HepG2 (cell line): ENCODE measurements around the gene TBC1D1. TPM values are rescaled to one million over a fixed set of nuclear protein-coding genes. Genes with fewer than 3 reads are reported as not detected.
A peak's percentile ranks its signal among the peaks of the same experiment; 100 is the strongest.

Experiments used
- ATRX ChIP-seq: sonication (generic); formaldehyde crosslinking; IDR thresholded peaks from 2 replicates; pipeline ENCODE4 v1.4.0; 2020; ENCODE audit warnings: missing genetic modification reagents, borderline replicate concordance
- DNMT1 ChIP-seq: sonication (generic); formaldehyde crosslinking; IDR thresholded peaks from 2 replicates; pipeline ENCODE4 v1.5.1; 2020; ENCODE audit warnings: mild to moderate bottlenecking, missing genetic modification reagents
- GATAD2A ChIP-seq: IDR thresholded peaks from 2 replicates; pipeline ENCODE4 v1.6.1; 2016
- JDP2 ChIP-seq: sonication (generic); formaldehyde crosslinking; IDR thresholded peaks from 2 replicates; pipeline ENCODE4 v1.8.1; 2022; ENCODE audit warnings: missing genetic modification reagents, borderline replicate concordance
- MED13 ChIP-seq: sonication (generic); formaldehyde crosslinking; IDR thresholded peaks from 2 replicates; pipeline ENCODE4 v1.5.0; 2020; ENCODE audit warnings: missing genetic modification reagents
- NR2F6 ChIP-seq, 2 experiments: IDR thresholded peaks; 2 replicates each; pipeline ENCODE4 v1.6.1; 2016; ENCODE audit warnings: antibody characterized with exemption in 1 of 2, mild to moderate bottlenecking in 1 of 2
- YEATS4 ChIP-seq: sonication (generic); formaldehyde crosslinking; IDR thresholded peaks from 2 replicates; pipeline ENCODE4 v1.4.0; 2020; ENCODE audit warnings: missing genetic modification reagents, borderline replicate concordance
- ZNF143 ChIP-seq: sonication (generic); formaldehyde crosslinking; IDR thresholded peaks from 2 replicates; pipeline ENCODE4 v1.4.0; 2020; ENCODE audit warnings: missing genetic modification reagents
- ZNF451 ChIP-seq: sonication (generic); formaldehyde crosslinking; IDR thresholded peaks from 2 replicates; pipeline ENCODE4 v1.5.0; 2020; ENCODE audit warnings: mild to moderate bottlenecking, missing genetic modification reagents
- ZNF614 ChIP-seq: IDR thresholded peaks from 2 replicates; pipeline ENCODE4 v1.6.1; 2018; ENCODE audit warnings: missing biosample characterization, missing genetic modification reagents, inconsistent platforms, borderline replicate concordance
- ZNF772 ChIP-seq: sonication (generic); formaldehyde crosslinking; IDR thresholded peaks from 2 replicates; pipeline ENCODE4 v1.5.0; 2020; ENCODE audit warnings: mild to moderate bottlenecking, missing genetic modification reagents
- polyA plus RNA-seq, 8 experiments: library from polyadenylated mRNA; depleted of rRNA in 3 of 8; stranded (reverse) in 7 of 8; unstranded in 1 of 8; fragments of >200 nt; fragmentation: Illumina TruSeq in 4 of 8; extraction: Trizol in 4 of 8; gene quantifications; 2 replicates each; pipeline versions ENCODE4 v1.2.1 to v1.2.3, GENCODE V29; 2011 to 2016; ENCODE audit warnings: low read depth in 4 of 8, missing spikeins in 1 of 8, mixed read lengths in 1 of 8; ENCODE audit not compliant: insufficient read depth in 1 of 8
- total RNA-seq, 5 experiments: library from RNA; depleted of rRNA; stranded (reverse); fragments of >200 nt; fragmentation: Illumina TruSeq; extraction: Trizol; gene quantifications; 2 replicates each; pipeline ENCODE4 v1.2.3, GENCODE V29; 2016; ENCODE audit warnings: low read depth in 1 of 5
- TF ChIP-seq, protein P1 (sequence below): sonication (generic); formaldehyde crosslinking; IDR thresholded peaks from 2 replicates; pipeline ENCODE4 v1.5.1; 2020; ENCODE audit warnings: mild to moderate bottlenecking, missing genetic modification reagents, moderate library complexity
- TF ChIP-seq, protein P2 (sequence below): sonication (generic); formaldehyde crosslinking; IDR thresholded peaks from 2 replicates; pipeline ENCODE4 v1.4.0; 2020; ENCODE audit warnings: mild to moderate bottlenecking, missing genetic modification reagents, borderline replicate concordance
- TF ChIP-seq, protein P3 (sequence below): sonication (generic); formaldehyde crosslinking; IDR thresholded peaks from 2 replicates; pipeline ENCODE4 v1.5.1; 2020; ENCODE audit warnings: missing genetic modification reagents, mild to moderate bottlenecking, borderline replicate concordance
- TF ChIP-seq, protein P4 (sequence below): IDR thresholded peaks from 2 replicates; pipeline ENCODE4 v1.6.1; 2016; ENCODE audit warnings: control low read depth
- TF ChIP-seq, protein P5 (sequence below): IDR thresholded peaks from 2 replicates; pipeline ENCODE4 v1.6.1; 2016

The TBC1D1 gene
- total and polyA plus RNA-seq, 2 of the 13 experiments (the other 11 are each of a cell fraction or from before 2014, with no cell fraction given) = 37.3 to 62.8 TPM

DNA sequence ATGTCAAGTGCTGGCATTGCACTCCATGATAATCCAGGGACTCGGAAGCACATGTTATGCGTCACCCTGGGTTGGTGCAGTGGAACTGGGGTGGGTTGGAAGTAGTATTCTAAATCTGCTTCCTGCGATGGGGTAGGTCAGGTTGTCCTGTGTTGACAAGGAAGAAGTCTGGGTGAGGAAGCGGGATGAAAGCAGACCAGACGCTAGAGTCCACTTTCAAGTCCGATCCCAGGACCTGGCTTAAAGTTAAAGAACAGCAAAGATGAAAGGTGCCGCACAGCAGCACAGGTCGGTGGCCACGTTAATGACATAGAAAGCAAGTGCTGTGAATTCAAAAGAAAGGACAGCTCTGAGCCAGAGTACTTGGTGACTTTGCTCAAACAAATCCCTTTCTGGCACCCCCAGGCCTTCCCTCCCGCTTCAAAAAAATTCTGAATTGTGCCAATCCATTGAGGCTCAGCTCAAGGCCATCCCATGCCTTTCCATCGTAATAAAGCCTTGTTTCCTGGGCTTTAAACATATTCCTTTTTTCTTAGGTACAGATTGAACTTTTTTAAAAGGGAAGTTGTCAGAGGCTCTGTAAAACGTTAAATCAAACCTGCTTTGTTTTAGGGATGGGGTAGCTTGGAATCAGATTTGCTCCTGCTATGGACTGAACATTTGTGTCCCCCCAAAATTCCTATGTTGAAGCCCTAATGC, 187.1 kb downstream of the TBC1D1 start (continued):
- TF ChIP-seq ZNF614 (CRISPR knock-in tag) (no peak), ZNF451 (CRISPR knock-in tag) (no peak), JDP2 (CRISPR knock-in tag) (no peak), DNMT1 (no peak), ZNF143 (no peak), YEATS4 (CRISPR knock-in tag) (peak; percentile 35; the same call in 1 of the 2 replicates), GATAD2A (peak; percentile 81), ATRX (CRISPR knock-in tag) (no peak), NR2F6 (IDR thresholded peaks at IDR 0.05) (peak; percentile 84), NR2F6 (CRISPR knock-in tag; IDR thresholded peaks at IDR 0.05) (peak; percentile 83), MED13 (CRISPR knock-in tag) (peak; percentile 92), ZNF772 (CRISPR knock-in tag) (peak; percentile 62)
- TF ChIP-seq, protein P1, sequence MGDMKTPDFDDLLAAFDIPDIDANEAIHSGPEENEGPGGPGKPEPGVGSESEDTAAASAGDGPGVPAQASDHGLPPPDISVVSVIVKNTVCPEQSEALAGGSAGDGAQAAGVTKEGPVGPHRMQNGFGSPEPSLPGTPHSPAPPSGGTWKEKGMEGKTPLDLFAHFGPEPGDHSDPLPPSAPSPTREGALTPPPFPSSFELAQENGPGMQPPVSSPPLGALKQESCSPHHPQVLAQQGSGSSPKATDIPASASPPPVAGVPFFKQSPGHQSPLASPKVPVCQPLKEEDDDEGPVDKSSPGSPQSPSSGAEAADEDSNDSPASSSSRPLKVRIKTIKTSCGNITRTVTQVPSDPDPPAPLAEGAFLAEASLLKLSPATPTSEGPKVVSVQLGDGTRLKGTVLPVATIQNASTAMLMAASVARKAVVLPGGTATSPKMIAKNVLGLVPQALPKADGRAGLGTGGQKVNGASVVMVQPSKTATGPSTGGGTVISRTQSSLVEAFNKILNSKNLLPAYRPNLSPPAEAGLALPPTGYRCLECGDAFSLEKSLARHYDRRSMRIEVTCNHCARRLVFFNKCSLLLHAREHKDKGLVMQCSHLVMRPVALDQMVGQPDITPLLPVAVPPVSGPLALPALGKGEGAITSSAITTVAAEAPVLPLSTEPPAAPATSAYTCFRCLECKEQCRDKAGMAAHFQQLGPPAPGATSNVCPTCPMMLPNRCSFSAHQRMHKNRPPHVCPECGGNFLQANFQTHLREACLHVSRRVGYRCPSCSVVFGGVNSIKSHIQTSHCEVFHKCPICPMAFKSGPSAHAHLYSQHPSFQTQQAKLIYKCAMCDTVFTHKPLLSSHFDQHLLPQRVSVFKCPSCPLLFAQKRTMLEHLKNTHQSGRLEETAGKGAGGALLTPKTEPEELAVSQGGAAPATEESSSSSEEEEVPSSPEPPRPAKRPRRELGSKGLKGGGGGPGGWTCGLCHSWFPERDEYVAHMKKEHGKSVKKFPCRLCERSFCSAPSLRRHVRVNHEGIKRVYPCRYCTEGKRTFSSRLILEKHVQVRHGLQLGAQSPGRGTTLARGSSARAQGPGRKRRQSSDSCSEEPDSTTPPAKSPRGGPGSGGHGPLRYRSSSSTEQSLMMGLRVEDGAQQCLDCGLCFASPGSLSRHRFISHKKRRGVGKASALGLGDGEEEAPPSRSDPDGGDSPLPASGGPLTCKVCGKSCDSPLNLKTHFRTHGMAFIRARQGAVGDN (CRISPR knock-in tag) = peak; percentile 57; the same call in 1 of the 2 replicates
- TF ChIP-seq, protein P2, sequence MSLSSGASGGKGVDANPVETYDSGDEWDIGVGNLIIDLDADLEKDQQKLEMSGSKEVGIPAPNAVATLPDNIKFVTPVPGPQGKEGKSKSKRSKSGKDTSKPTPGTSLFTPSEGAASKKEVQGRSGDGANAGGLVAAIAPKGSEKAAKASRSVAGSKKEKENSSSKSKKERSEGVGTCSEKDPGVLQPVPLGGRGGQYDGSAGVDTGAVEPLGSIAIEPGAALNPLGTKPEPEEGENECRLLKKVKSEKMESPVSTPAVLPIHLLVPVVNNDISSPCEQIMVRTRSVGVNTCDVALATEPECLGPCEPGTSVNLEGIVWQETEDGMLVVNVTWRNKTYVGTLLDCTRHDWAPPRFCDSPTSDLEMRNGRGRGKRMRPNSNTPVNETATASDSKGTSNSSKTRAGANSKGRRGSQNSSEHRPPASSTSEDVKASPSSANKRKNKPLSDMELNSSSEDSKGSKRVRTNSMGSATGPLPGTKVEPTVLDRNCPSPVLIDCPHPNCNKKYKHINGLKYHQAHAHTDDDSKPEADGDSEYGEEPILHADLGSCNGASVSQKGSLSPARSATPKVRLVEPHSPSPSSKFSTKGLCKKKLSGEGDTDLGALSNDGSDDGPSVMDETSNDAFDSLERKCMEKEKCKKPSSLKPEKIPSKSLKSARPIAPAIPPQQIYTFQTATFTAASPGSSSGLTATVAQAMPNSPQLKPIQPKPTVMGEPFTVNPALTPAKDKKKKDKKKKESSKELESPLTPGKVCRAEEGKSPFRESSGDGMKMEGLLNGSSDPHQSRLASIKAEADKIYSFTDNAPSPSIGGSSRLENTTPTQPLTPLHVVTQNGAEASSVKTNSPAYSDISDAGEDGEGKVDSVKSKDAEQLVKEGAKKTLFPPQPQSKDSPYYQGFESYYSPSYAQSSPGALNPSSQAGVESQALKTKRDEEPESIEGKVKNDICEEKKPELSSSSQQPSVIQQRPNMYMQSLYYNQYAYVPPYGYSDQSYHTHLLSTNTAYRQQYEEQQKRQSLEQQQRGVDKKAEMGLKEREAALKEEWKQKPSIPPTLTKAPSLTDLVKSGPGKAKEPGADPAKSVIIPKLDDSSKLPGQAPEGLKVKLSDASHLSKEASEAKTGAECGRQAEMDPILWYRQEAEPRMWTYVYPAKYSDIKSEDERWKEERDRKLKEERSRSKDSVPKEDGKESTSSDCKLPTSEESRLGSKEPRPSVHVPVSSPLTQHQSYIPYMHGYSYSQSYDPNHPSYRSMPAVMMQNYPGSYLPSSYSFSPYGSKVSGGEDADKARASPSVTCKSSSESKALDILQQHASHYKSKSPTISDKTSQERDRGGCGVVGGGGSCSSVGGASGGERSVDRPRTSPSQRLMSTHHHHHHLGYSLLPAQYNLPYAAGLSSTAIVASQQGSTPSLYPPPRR = peak; percentile 87; the same call in 1 of the 2 replicates
- TF ChIP-seq, protein P3, sequence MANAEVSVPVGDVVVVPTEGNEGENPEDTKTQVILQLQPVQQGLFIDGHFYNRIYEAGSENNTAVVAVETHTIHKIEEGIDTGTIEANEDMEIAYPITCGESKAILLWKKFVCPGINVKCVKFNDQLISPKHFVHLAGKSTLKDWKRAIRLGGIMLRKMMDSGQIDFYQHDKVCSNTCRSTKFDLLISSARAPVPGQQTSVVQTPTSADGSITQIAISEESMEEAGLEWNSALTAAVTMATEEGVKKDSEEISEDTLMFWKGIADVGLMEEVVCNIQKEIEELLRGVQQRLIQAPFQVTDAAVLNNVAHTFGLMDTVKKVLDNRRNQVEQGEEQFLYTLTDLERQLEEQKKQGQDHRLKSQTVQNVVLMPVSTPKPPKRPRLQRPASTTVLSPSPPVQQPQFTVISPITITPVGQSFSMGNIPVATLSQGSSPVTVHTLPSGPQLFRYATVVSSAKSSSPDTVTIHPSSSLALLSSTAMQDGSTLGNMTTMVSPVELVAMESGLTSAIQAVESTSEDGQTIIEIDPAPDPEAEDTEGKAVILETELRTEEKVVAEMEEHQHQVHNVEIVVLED (CRISPR knock-in tag) = peak; percentile 25; the same call in 1 of the 2 replicates
- TF ChIP-seq, protein P4, sequence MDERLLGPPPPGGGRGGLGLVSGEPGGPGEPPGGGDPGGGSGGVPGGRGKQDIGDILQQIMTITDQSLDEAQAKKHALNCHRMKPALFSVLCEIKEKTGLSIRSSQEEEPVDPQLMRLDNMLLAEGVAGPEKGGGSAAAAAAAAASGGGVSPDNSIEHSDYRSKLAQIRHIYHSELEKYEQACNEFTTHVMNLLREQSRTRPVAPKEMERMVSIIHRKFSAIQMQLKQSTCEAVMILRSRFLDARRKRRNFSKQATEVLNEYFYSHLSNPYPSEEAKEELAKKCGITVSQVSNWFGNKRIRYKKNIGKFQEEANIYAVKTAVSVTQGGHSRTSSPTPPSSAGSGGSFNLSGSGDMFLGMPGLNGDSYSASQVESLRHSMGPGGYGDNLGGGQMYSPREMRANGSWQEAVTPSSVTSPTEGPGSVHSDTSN = no peak
- TF ChIP-seq, protein P5, sequence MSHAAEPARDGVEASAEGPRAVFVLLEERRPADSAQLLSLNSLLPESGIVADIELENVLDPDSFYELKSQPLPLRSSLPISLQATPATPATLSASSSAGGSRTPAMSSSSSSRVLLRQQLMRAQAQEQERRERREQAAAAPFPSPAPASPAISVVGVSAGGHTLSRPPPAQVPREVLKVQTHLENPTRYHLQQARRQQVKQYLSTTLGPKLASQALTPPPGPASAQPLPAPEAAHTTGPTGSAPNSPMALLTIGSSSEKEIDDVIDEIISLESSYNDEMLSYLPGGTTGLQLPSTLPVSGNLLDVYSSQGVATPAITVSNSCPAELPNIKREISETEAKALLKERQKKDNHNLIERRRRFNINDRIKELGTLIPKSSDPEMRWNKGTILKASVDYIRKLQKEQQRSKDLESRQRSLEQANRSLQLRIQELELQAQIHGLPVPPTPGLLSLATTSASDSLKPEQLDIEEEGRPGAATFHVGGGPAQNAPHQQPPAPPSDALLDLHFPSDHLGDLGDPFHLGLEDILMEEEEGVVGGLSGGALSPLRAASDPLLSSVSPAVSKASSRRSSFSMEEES (CRISPR knock-in tag) = peak; percentile 56
